PC-9 (cell line): ENCODE data around the gene AKR1C3.

ENCODE experiments used
- CTCF ChIP-seq: fragments of 200-600 bp; sonication (generic); conservative IDR thresholded peaks from 2 replicates; pipeline ENCODE4 v1.6.1; 2017; ENCODE audit warnings: mixed run types, antibody characterized with exemption, mild to moderate bottlenecking, moderate library complexity
- EZH2 ChIP-seq: fragments of 200-600 bp; sonication (generic); IDR thresholded peaks from 2 replicates; pipeline ENCODE4 v1.8.0; 2017; ENCODE audit warnings: antibody characterized with exemption, low read depth

- TF ChIP-seq CTCF: no peak
- no peak for TF ChIP-seq EZH2
Measured at GRCh38 chr10:5096108-5096507, 1.9 kb downstream of the AKR1C3 start.
